Astrocyte of the hippocampus (primary cell): ENCODE measurements around the gene TRMO.

ENCODE experiments used
- DNase-seq: peaks from one replicate; pipeline ENCODE4 v3.0.0; 2011; ENCODE audit warnings: low read depth, low spot score

TRMO gene

DNA sequence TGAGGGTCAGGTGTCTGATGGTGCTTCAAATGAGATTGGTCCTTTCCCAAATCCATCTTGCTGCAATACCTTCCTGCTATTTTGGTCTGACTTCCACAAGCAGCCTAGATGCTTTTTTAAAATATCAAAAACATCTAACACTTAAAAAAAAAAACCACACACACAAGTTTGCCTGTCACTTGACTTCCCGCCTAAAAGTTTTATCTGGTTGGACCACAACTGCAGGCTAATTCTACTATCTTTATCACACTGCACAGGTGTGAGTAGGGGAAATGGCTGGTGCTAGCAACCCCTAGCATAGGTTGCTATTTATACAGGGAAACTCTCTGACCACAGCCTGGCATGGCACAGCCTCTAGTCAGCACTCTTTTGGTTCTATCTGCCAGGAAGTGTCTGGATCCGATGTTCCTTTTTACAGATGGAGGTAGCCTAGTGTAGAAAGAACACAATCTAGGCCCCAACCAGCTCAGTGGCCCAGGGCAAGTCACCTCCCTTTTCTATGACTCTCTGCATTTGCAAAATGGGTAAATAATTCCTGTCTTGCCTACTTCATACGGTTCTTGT is 15.9 kb upstream of the TRMO start, which contains the start of gene HEMGN:
TSS of gene HEMGN (minus strand) at position 92 of the 564 bp plus-strand sequence. CDS start at position 56, 36 bp downstream.
- no peak for DNase-seq

DNA sequence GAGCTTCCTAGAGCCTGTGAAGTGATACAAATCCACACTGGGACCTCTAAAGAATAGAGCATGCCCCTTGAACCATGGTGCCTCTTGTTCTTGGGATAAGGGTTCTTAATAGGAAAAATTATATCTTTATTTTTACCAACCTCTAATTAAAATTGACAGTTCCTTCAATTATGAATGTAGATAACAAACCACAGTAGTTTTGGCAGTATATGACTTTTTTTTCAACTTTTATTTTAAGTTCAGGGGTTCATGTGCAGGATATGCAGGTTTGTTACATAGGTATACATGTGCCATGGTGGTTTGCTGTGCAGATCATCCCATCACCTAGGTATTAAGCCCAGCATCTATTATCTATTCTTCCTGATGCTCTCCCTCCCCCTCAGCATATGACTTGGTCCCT is 14.7 kb upstream of the TRMO start:
- no peak for DNase-seq

DNA sequence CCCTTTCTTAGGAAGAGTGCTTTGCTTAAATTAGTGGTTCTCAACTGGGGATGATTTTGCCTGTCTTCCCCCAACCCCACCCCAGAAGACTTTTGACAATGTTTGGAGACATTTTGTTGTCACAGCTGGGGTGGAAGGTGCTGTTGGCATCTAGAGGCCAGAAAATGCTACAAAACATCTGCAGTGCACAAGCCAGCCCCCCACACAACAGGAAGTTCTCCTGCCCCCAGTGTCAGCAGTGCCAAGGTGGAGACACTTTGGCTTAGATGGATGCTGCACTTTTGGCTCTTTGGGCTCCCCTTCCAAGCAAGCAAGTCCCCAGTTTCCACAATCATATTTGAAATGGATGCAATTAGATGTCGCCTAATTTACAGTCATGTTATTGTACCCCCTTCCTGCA is 13.0 kb upstream of the TRMO start:
- no peak for DNase-seq

DNA sequence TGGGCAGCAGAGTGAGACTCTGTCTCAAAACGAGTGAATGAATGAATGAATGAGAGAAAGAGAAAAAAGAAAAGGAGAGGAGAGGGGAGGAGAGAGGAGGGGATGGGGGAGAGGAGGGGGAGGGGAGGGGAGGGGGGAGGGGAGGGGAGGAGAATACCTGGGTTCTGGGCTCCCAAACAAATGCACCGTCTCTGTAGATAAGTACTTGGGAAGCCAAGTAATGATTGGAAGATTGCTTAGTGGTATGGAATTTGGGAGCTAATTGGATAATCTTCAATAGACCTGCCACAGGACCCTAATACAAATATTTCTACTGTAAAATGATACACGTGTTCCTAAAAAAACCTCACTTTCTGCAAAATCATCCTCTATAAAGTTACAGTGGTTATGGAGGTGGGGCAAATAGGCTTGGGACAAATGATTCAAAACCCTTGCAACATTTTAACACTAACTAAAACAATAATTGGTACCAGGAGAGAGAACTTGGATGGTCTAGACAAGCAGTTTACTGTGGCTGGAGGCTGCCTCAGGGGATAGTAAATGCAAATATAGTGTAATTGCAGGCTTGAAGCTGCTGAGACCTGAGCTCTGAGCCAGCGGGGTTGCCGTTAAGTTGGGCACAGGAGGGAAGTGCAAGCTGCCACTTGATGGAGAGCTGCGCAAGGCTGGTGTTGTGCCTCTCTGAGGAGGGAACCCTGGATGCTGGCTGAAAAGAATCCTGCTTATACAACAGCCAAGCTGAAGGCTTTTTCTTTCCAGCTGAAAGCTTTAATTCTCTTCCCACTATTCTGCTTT is 12.2 kb upstream of the TRMO start:
- DNase-seq = no peak

DNA sequence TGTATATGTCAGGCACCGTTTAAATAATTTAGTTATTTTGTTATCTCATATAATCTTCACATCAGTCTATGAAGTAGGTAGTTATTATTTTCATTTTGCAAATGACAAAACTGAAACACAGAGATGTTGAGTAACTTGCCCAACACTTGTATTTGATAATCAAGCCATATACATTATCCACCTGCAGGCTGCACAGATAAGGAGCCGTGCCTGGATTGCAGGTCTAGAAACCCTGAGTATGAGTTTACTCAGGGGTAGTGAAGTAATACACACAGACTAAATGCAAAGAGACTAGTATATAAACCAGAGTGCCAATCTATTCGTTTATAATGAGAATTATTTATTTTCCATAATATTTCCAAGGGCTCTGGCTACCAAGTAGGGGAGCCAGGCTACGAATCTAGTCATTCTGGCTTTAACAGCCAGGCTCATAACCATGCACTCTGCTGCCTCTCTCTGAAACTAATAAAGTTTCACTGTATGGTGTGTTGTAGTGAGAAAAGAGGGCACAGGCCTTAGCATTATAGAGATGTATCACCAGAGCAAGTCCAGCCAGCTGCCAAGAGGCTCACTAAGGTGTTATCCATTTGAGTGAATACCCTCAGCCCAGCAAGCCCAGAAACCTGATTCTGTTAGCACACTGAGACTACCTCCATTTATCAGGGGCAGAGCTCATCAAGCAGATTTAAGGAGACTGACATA is 11.1 kb upstream of the TRMO start:
- no peak for DNase-seq

DNA sequence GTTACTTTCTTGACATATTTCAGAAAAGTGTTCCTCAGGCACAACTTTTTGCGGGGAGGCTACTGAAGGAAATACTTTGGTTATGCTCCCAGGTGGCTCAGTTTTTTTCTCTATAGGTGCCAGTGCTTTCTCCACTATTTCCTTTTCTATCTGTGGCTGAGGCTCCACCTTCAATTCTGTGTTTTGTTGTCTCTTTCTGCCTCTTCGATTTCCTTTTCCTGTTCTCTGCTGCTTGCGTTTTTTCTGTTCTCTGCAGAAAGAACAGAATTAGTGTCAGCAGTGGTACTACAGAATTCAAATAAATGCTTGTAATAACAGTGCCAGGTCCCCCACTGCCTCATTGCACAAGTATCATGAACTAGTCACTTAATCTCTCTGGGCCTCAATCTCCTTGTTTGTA is 8.7 kb upstream of the TRMO start:
- DNase-seq = no peak

DNA sequence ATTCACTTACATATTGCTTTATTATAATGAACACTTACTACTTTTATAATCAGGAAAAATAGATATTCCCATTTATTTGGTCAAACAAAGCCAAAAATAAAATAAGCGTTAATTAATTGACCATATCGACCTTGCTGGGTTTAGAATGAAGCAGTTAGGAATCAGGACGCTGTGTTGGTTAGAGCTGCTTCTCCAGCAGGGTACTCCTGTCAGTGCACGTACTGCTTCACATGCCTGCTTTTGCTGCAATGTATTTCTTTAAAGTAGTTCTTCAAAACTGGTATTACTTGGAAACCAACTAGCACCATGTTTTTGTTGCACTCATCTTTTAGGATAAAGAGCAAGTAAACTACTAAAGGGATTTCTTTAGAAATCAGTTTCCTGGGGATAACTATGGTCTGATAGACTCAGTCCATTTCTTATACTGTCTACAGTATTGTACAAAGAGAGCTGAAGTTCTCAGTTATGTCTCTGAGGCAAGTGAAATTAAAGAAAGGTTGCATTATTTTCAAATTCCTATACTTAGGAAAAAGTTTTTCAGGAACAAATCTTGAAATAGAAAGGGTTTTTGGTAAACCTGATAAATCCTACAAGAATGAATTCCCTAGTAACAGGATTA is 6.8 kb upstream of the TRMO start:
- DNase-seq = no peak

DNA sequence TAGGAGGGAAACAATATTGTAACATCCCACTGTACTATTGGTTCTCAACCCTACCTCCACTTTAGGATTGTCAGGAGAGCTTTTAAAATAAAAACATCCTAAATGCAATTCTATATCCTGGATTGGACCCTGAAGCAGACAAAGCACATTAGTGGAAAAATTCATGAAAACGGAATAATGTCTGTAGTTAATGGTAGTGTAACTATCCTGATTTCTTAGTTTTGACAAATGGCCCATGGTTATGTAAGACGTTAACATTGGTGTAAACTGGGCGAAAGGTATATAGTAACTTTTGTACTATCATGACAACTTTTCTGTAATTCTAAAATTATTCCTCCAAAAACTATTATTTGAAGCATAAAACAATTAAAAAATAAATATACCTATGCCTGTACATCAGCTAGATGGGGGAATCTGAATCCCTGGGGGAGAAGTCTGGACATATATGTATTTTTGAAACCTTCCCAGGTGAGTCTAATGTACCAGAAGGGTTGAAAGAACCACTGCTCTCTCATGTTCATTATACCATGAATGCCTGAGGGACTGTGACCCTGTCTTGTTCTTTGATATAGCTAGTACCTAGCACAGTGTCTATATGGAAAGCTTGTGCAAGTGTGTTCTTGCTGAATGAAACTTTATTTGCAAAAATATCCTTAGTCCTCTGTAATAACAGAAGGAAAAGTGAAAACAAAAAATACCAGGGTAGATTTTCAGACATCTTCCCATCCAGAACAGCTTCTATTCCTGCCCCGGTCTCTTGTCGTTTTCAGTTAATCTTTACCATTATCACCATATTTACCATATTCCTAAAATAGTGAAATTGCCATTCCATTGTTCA is 3.4 kb upstream of the TRMO start:
- no peak for DNase-seq

DNA sequence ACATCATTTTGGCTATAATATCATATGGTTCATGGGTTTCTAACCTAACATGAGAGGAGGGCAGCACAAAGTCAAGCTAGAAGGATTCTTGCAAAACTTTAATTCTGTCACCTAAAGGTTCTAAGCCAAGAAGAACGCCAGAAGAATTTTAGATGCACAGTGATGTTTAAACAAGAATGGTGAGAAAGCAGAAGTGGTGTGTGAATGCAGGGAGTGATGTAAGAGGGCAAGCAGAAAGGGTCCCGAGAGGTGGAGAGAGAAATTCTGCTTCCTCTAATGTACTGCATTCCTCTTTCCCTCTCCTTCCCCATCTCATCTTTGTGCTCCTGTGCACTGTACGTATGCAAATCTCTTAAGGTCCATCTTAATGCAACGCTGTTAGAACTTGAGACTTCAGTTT is 2.1 kb upstream of the TRMO start:
- no peak for DNase-seq

DNA sequence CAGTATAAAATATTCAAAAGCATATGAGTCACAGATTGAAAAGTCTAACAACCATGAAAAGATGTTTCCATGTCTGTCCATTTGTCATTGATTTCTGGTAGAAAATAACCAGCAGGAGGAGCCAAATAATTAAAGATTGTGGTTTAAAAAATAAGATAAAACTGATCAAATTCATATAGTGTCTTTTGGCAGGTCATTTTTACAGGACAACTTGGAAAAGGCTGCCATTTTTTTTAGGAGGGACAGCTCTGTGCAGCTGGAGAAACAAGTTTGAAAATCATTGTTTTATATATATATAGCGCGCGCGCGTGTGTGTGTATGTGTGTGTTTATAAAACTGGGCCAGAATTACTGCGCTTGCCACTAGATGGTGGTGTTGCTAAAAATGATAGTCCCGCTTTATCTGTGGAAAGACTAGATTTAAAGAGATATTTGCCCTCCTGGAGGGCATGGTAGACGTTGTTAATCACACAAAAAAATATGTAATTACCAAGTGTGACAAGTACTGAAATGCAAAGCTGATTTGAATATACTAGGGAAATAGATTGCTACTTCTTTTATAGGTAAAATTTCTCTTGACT is 1.3 kb upstream of the TRMO start:
- peak; percentile 83 for DNase-seq

DNA sequence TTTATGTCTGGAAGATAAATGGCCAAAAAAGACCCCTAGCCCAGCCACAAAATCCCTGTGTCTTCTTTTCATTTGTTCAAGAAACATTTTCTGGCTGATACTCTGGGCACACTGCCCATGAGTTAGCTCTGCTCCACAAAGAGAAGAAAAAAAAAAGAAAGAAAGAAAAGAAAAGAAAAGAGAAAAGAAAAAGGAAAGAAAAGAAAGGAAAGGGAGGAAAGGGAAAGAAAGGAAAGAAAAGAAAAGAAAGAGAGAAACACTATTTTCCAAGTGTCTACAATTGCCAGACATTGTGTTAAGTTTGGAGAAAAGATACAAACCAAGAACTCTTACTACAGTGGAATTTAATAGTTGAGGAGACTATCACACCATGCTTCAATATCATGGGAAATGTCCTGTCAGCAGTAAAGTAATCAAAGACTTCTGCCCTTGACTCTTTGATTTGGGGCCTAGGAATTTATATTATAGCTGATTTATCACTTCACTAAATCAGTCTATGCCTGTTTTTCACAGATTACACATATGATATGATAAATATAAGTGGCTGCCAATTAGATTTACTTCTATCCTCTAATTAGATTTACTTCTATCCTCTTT is 3.0 kb downstream of the TRMO start:
- peak; percentile 12 for DNase-seq

DNA sequence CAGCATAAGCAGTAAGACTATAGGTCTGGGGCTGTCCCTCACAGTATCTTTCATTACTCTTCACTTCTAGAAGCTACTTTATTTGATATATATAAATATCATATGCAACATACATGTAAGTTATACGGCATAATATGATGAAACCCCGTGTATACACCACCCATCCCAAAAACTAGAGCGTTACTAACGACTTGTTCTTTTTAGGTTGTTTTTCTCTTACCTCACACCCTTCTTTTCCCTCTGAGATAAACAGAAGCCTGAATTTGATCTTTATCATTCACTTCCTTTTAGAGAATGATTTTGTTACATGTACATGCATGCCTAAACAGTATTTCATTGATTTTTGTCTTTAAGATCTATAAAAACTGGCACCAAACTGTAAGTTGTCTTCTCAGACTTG is 3.7 kb downstream of the TRMO start:
- DNase-seq = no peak

DNA sequence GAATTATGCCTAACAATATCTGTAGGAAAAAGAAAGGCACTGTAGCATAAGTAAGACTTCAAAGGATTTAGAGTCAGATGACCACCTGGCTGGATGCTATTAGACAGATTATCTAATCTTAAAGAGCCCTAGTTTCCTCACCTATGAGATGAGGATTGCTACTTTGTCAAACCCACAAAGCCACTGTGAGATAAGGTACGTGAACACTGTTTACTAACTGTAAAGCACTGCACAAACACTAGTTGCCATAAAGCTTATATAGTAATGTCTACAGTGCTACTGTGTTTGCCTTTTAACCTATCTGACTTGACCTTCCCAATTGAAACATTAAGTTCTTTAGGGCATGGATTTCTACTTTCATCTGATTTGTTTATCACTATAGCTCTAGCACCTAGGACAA is 10.3 kb downstream of the TRMO start:
- DNase-seq = no peak

DNA sequence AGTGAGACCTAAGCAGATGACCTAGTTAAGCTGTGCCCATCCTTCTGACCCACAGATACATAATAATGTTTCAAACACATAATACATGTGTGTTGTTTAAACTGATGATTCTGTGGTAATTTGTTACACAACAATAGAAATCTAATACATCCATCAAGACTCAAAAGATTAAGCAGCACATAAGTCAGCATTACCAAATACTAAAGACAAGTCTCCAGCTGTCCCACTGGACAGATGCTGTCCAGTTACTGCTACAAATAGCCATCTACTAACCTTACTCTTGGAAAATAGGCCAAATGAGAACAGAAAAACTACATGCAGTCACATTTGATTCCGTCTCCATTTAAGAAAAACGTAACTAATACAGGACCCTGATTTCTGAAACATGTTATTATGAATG is 10.8 kb downstream of the TRMO start:
- DNase-seq = no peak

DNA sequence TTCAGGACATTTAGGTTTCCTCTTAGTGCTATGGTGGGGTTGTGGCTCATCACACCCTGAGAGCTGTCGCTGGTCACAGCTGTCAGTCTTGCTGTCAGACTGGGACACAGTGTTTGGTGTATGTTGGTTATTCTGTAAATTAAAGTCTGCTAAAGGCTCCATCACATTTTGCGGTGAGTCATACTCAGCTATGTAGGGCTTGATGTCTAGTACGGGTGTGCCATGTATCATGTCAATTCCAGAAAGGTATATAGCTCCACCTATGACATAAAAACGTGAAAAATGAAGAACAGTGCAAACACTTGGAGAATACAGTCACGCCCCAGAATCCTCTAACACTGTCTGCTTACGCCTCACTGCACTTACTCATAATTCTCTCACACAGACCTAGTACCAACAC is 11.9 kb downstream of the TRMO start:
- no peak for DNase-seq

DNA sequence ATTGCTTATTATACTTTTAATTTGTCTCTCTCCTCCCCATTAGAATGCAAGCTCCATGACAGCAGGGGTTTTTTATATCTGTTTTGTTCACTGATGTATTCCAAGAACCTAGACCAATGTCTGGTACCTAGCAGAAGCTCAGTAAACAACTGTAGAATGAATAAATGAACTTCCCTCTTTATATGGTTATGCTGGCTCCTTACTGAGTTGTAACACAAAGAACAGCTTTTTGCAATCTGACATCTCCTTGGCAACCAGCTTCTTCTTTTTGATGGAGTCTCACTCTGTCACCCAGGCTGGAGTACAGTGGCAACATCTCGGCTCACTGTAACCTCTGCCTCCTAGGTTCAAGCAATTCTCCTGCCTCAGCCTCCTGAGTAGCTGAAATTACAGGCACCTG is 13.6 kb downstream of the TRMO start:
- DNase-seq = no peak

DNA sequence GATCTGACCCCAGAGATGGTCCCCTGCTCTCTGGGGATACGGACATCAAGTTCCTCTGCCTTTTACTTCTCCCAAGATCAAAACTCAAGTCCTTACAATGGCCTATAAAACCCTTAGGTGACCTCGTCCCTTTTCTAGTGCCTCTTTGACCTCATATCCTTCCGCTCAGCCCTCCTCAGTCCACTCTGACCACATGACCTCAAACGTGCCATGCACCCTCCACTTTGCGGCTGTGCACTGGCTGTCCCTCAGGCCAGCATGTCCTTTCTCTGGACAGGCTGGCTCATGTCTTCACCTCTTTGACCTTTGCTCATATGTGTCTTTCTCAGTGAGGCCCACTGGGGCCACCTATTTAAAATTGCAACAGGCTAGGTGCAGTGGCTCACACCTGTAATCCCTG is 14.7 kb downstream of the TRMO start:
- DNase-seq = no peak

DNA sequence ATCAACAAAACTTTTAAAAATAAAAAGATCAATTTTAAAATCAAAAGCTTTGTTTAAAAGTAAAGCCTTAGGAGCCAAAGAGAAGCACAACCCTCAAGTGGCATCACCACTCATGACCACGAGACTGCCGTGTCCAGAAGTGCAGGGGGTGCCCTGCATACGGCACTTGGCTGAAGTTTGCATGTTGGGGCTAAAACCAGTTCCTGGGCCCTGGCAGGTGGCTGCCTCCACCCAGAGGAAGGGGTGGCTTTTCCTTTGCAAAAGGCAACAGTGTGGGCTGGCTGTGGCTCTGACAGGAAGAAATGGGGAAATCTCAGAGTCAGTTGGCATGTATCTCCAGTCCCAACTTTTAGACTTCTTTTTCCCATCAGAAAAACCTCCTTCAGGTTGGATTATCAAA is 15.3 kb downstream of the TRMO start:
- DNase-seq = no peak

DNA sequence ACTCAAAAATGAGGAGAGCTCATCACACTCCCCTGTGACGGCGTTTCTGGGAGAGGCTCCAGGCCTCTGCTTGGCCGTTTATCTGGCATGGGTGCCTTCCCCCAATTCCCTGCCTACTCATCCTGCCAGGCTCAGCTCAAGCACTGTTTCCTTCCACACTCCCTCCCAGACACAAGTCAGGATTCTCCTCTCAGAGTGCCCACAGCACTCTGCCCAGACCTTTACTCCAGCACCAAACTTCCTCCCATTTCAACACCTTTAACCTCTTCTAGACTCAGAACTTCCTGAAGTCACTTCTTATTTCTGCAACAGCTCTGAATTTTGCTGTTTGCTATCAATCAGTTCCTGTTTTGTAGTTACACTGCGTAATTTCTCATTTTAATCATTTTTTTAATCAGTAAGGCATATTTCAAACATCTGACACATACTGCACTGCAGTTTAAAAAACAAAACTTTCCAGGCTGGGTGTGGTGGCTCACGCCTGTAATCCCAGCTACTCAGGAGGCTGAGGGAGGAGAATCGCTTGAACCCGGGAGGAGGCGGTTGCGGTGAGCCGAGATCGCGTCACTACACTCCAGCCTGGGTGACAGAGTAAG is 16.0 kb downstream of the TRMO start:
- no peak for DNase-seq

DNA sequence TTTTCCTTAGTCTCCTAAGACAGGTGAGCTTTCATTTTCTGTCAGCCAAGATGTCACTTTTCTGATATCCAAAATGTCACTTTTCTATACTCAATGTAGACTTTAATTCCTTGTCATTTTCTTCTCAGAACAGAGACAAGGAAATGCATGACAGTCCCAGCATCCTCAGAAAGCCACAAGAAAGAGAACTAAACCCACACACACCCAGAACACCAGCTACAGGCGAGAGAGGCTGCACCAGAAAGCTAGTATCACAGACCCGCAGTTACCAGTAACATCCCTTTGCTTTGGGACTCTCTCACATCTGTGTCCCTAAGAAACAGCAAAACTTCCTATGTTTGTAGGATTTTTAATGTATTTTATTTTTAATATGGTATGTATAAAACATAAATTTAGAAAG is 17.1 kb downstream of the TRMO start:
- DNase-seq = no peak
